Kidney capillary endothelial cell (primary cell): Measurements from ENCODE around the gene NAALAD2.
A peak's percentile ranks its signal among the peaks of the same experiment; 100 is the strongest.
"Not testable (repeated sequence)": the region's sequence is repeated elsewhere in the genome, so short reads cannot be mapped to it uniquely, and the experiment has no call there.

Experiments
- DNase-seq: peaks from one replicate; pipeline ENCODE4 v3.0.0-alpha.2; 2018; ENCODE audit warnings: low spot score

Gene NAALAD2

GRCh38 chr11:90134478-90135003 is at the start of gene NAALAD2:
TSS of gene NAALAD2 (plus strand) at chr11:90134663. CDS start at chr11:90134759, 96 bp downstream.
- DNase-seq, result peak; percentile 24

DNA sequence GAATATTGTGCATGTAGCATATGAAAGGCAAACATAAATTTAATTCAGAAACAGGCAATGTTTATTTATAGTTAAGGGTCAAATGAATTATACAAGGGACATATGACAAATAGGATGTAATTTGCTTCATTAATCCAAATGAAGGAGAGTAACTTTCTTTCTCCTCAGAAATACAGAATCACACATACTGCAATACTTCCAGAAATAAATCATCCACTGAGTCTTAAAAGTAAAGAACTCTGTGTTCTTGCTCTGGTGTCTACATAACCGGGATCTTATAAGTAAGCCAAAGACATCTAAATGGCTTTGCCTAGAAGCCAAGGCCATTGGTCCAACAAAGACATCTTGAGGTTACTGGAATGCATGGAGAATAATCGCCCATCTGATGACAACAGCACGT is 48.8 kb upstream of the NAALAD2 start, which contains the start of gene UBTFL1:
Gene UBTFL1 (plus strand): TSS at position 301 of the 400 bp plus-strand sequence. CDS start 0 bp downstream, at position 301.
- not testable (repeated sequence) for DNase-seq

DNA sequence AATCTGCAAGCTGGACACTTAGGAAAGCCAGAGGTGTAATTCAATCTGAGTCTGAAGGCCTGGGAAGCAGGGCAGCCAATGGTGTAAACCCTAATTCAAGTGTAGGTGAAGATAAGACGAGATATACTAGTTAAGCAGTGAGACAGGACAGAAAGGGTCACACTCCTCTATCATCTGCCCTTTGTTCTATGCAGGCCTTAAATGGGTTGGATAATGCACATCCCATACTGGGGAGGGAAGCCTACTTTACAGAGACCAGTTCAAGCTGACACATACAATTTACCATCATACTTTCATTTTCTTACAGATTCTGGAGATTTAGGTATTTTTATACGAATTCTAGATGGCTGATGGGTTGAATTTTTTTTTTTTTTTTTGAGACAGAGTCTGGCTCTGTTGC is 45.7 kb upstream of the NAALAD2 start:
- not testable (repeated sequence) for DNase-seq

- DNase-seq, result not testable (repeated sequence)
These were observed 39.1 kb upstream of the NAALAD2 start for GRCh38 chr11:90095230-90095924.

GRCh38 chr11:90098261-90098660 is 36.2 kb upstream of the NAALAD2 start:
- DNase-seq, result not testable (repeated sequence)

GRCh38 chr11:90100431-90100830 is 34.0 kb upstream of the NAALAD2 start:
- DNase-seq, result no peak

DNA sequence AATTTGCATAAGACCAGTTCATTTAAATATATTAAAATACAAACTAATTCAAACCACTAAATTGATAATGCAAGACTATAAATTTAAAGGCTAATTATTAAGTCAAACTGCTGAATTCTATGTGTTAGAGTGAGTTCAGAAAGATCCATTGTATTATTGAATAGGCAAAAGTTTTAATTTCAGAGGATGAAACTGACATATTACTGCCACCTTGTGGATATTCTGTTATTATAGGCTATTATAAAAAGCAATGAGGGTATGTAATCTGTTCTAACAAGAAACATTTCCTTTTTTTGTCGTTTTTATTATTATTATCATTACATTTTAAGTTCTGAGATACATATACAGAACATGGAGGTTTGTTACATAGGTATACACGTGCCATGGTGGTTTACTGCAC is 20.9 kb upstream of the NAALAD2 start:
- no peak for DNase-seq

- no peak for DNase-seq
These were observed 14.3 kb upstream of the NAALAD2 start for GRCh38 chr11:90120191-90120590.

DNA sequence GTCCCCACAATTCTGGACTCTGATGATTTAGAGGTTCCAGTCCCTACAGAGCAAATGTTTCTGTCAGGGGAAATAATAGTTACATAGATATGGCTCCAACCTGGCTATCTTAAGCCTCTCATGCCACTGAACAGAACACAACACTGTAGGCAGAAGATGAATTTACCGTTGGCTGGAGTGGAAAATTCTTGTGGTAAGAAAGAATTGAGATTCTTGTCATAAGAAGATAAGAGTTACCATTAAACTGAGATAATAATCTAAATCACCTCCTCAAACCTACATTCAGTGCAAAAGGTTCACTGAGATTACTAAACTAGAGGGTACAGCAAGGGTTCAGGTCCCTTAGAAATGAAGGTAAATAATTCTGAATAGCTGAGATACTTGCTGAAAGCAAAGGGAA is 10.1 kb upstream of the NAALAD2 start:
- DNase-seq, result no peak

GRCh38 chr11:90124946-90125345 is 9.5 kb upstream of the NAALAD2 start:
- DNase-seq, result no peak

- no peak for DNase-seq
These were observed 644 bp upstream of the NAALAD2 start for GRCh38 chr11:90133560-90134477.

GRCh38 chr11:90135016-90135415 is 553 bp downstream of the NAALAD2 start:
- DNase-seq, result no peak

DNA sequence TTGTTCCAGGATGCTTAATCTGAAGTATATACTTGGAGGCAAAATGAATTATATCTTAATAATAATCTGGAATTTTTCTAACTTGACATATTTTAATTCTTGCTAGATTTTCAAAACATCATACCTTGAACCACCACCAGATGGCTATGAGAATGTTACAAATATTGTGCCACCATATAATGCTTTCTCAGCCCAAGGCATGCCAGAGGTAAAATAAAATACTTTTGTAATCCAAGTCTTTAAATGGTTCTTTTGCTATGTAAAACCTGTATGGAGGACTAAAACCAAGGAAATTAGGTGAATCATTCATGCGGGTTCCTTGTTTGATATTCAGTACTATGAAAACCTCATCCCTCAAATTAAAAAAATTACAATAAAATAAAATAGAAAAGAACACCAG is 14.4 kb downstream of the NAALAD2 start:
- DNase-seq, result no peak

- DNase-seq, result not testable (repeated sequence)
These were observed 32.6 kb downstream of the NAALAD2 start for GRCh38 chr11:90166982-90167573.

DNA sequence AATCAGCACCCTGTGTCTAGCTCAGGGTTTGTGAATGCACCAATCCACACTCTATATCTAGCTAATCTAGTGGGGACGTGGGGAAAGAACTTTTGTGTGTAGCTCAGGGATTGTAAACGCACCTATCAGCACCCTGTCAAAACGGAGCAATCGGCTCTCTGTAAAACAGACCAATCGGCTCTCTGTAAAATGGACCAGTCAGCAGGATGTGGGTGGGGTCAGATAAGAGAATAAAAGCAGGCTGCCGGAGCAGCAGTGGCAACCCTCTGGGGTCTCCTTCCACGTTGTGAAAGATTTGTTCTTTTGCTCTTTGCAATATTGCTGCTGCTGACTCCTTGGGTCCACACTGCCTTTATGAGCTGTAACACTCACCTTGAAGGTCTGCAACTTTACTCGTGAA is 33.2 kb downstream of the NAALAD2 start:
- not testable (repeated sequence) for DNase-seq

- no peak for DNase-seq
These were observed 34.1 kb downstream of the NAALAD2 start for GRCh38 chr11:90168571-90168970.

GRCh38 chr11:90171359-90171758 is 36.9 kb downstream of the NAALAD2 start:
- DNase-seq, result no peak

- no peak for DNase-seq
These were observed 41.6 kb downstream of the NAALAD2 start for GRCh38 chr11:90176069-90176468.

- no peak for DNase-seq
These were observed 44.3 kb downstream of the NAALAD2 start for GRCh38 chr11:90178751-90179150.

- no peak for DNase-seq
These were observed 45.5 kb downstream of the NAALAD2 start for GRCh38 chr11:90179923-90180322.

- DNase-seq, result no peak
These were observed 53.4 kb downstream of the NAALAD2 start for GRCh38 chr11:90187839-90188238.

GRCh38 chr11:90189011-90189410 is 54.5 kb downstream of the NAALAD2 start:
- no peak for DNase-seq
